Neural cell (in vitro differentiated cells): ENCODE results near the gene FNDC11. TPM values are rescaled to one million over a fixed set of nuclear protein-coding genes. Genes with fewer than 3 reads are reported as not detected.
"Not testable (repeated sequence)": the region's sequence is repeated elsewhere in the genome, so short reads cannot be mapped to it uniquely, and the experiment has no call there.

Experiments used
- H2AFZ ChIP-seq: fragments of 200-600, 300-800 bp; sonication (generic), shearing (Covaris generic); 2 replicates; pipeline ENCODE4 v1.6.0; 2014; ENCODE audit warnings: low read depth, mild to moderate bottlenecking, antibody characterized with exemption, low read length, moderate library complexity
- H3F3A ChIP-seq: fragments of 200-600 bp; shearing (Covaris generic); 2 replicates; pipeline ENCODE4 v1.6.1; 2016; ENCODE audit warnings: mild to moderate bottlenecking, moderate library complexity, mixed read lengths, antibody characterized with exemption, low read length; ENCODE audit not compliant: insufficient read depth, poor library complexity, severe bottlenecking
- H3K27ac ChIP-seq: fragments of 200-600, 300-800 bp; sonication (generic), shearing (Covaris generic); 2 replicates; pipeline ENCODE4 v1.5.1; 2014; ENCODE audit warnings: mild to moderate bottlenecking, low read length, moderate library complexity
- H3K27me3 ChIP-seq: fragments of 300-800, 200-600 bp; sonication (generic), shearing (Covaris generic); 2 replicates; pipeline ENCODE4 v1.6.0; 2014; ENCODE audit warnings: mild to moderate bottlenecking, low read depth, low read length, moderate library complexity; ENCODE audit not compliant: insufficient read depth
- H3K36me3 ChIP-seq: fragments of 300-800, 200-600 bp; sonication (generic), shearing (Covaris generic); 2 replicates; pipeline ENCODE4 v1.5.1; 2014; ENCODE audit warnings: mild to moderate bottlenecking, antibody characterized with exemption, low read length, moderate library complexity; ENCODE audit not compliant: insufficient read depth
- H3K4me2 ChIP-seq: fragments of 300-800, 200-600 bp; sonication (generic), shearing (Covaris generic); 2 replicates; pipeline ENCODE4 v1.6.0; 2014; ENCODE audit warnings: mild to moderate bottlenecking, low read length
- H3K4me3 ChIP-seq: fragments of 300-800, 200-600 bp; sonication (generic), shearing (Covaris generic); 2 replicates; pipeline ENCODE4 v1.5.1; 2014; ENCODE audit warnings: mild to moderate bottlenecking, low read length, moderate library complexity
- H3K79me2 ChIP-seq: fragments of 200-600 bp; shearing (Covaris generic); replicated peaks from 2 replicates; pipeline ENCODE4 v1.6.0; 2014; ENCODE audit warnings: mild to moderate bottlenecking, low read length, moderate library complexity; ENCODE audit not compliant: insufficient read depth
- H3K9ac ChIP-seq: fragments of 300-800, 200-600 bp; sonication (generic), shearing (Covaris generic); 2 replicates; pipeline ENCODE4 v1.6.1; 2016; ENCODE audit warnings: mild to moderate bottlenecking, low read length, mixed read lengths
- H3K9me2 ChIP-seq: fragments of 200-600 bp; shearing (Covaris generic); 2 replicates; pipeline ENCODE4 v1.6.1; 2016; ENCODE audit warnings: mild to moderate bottlenecking, low read length, mixed read lengths; ENCODE audit not compliant: insufficient read depth
- H3K9me3 ChIP-seq: fragments of 200-600, 300-800 bp; sonication (generic), shearing (Covaris generic); 2 replicates; pipeline ENCODE4 v1.6.1; 2016; ENCODE audit warnings: mild to moderate bottlenecking, mixed run types, low read length, moderate library complexity, mixed read lengths
- H4K20me1 ChIP-seq: fragments of 200-600 bp; shearing (Covaris generic); 2 replicates; pipeline ENCODE4 v1.6.1; 2016; ENCODE audit warnings: mild to moderate bottlenecking, mixed run types; ENCODE audit not compliant: insufficient read depth
- CTCF ChIP-seq: fragments of 450-650 bp; IDR thresholded peaks from 2 replicates; pipeline ENCODE4 v1.5.1; 2014; ENCODE audit warnings: antibody characterized with exemption, mild to moderate bottlenecking, moderate library complexity; ENCODE audit not compliant: poor library complexity, severe bottlenecking
- EP300 ChIP-seq: fragments of 450-650 bp; conservative IDR thresholded peaks from 2 replicates; pipeline ENCODE4 v1.6.1; 2014; ENCODE audit warnings: antibody characterized with exemption, mild to moderate bottlenecking, moderate library complexity; ENCODE audit not compliant: poor library complexity, severe bottlenecking
- EZH2 ChIP-seq: fragments of 200-600, 300-800 bp; shearing (Covaris generic), sonication (generic); IDR thresholded peaks from 2 replicates; pipeline ENCODE4 v1.6.1; 2014; ENCODE audit warnings: antibody characterized with exemption, low read length, borderline replicate concordance, mild to moderate bottlenecking; ENCODE audit not compliant: insufficient read depth, poor library complexity, severe bottlenecking
- MXI1 ChIP-seq: fragments of 450-650 bp; conservative IDR thresholded peaks from 2 replicates; pipeline ENCODE4 v1.6.1; 2014; ENCODE audit warnings: antibody characterized with exemption, mild to moderate bottlenecking; ENCODE audit not compliant: poor library complexity, severe bottlenecking
- POLR2AphosphoS5 ChIP-seq: IDR thresholded peaks from 2 replicates; pipeline ENCODE4 v1.6.1; 2012
- RAD21 ChIP-seq: fragments of 450-650 bp; conservative IDR thresholded peaks from 2 replicates; pipeline ENCODE4 v1.6.1; 2014; ENCODE audit warnings: antibody characterized with exemption, mild to moderate bottlenecking, moderate library complexity
- REST ChIP-seq: IDR thresholded peaks from 2 replicates; pipeline ENCODE4 v1.6.1; 2012; ENCODE audit warnings: borderline replicate concordance
- SMC3 ChIP-seq: fragments of 450-650 bp; conservative IDR thresholded peaks from 2 replicates; pipeline ENCODE4 v1.6.1; 2014; ENCODE audit warnings: antibody characterized with exemption, mild to moderate bottlenecking, moderate library complexity; ENCODE audit not compliant: poor library complexity
- TAF1 ChIP-seq: IDR thresholded peaks from 2 replicates; pipeline ENCODE4 v1.6.1; 2012; ENCODE audit warnings: low read depth
- polyA plus RNA-seq: library from polyadenylated mRNA; depleted of rRNA; stranded (reverse); fragments of >200 nt; gene quantifications from 2 replicates; pipeline ENCODE4 v1.2.3, GENCODE V29; 2014

Gene FNDC11
- polyA plus RNA-seq, 1 donor from 2014 or later: 1.9 TPM

GRCh38 chr20:63570281-63571086 is 16.5 kb downstream of the FNDC11 start:
- Histone ChIP-seq H3K4me2 (no peak overlapping the region), H3K9me3 (no peaks in the 10 kb centered on the region), H3K9me2 (no peaks in the 10 kb centered on the region), H3K27ac (no peak overlapping the region), H3K4me3 (no peak overlapping the region), H3K79me2 (no peaks in the 10 kb centered on the region), H3K27me3 (no peaks in the 10 kb centered on the region), H2AFZ (no peak overlapping the region), H3K9ac (no peak overlapping the region), H4K20me1 (no peaks in the 10 kb centered on the region), H3F3A (no peaks in the 10 kb centered on the region), H3K36me3 (no peaks in the 10 kb centered on the region)
- TF ChIP-seq EZH2 (no peak), CTCF (no peak), SMC3 (no peak), TAF1 (no peak), MXI1 (no peak), REST (no peak), EP300 (no peak), POLR2AphosphoS5 (no peak), RAD21 (no peak)

- not testable (repeated sequence) for H3K27ac ChIP-seq, H3K9me3 ChIP-seq, H4K20me1 ChIP-seq, H3K4me2 ChIP-seq, H3K9me2 ChIP-seq, H3F3A ChIP-seq, H3K4me3 ChIP-seq, H3K9ac ChIP-seq, H2AFZ ChIP-seq, H3K27me3 ChIP-seq, H3K79me2 ChIP-seq, H3K36me3 ChIP-seq
Measured at GRCh38 chr20:63571087-63571478, 17.1 kb downstream of the FNDC11 start.
